ENCODE data around the gene MALT1.
"Not testable (repeated sequence)": the region's sequence is repeated elsewhere in the genome, so short reads cannot be mapped to it uniquely, and the experiment has no call there.

The MALT1 gene, protein sequence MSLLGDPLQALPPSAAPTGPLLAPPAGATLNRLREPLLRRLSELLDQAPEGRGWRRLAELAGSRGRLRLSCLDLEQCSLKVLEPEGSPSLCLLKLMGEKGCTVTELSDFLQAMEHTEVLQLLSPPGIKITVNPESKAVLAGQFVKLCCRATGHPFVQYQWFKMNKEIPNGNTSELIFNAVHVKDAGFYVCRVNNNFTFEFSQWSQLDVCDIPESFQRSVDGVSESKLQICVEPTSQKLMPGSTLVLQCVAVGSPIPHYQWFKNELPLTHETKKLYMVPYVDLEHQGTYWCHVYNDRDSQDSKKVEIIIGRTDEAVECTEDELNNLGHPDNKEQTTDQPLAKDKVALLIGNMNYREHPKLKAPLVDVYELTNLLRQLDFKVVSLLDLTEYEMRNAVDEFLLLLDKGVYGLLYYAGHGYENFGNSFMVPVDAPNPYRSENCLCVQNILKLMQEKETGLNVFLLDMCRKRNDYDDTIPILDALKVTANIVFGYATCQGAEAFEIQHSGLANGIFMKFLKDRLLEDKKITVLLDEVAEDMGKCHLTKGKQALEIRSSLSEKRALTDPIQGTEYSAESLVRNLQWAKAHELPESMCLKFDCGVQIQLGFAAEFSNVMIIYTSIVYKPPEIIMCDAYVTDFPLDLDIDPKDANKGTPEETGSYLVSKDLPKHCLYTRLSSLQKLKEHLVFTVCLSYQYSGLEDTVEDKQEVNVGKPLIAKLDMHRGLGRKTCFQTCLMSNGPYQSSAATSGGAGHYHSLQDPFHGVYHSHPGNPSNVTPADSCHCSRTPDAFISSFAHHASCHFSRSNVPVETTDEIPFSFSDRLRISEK

DNA sequence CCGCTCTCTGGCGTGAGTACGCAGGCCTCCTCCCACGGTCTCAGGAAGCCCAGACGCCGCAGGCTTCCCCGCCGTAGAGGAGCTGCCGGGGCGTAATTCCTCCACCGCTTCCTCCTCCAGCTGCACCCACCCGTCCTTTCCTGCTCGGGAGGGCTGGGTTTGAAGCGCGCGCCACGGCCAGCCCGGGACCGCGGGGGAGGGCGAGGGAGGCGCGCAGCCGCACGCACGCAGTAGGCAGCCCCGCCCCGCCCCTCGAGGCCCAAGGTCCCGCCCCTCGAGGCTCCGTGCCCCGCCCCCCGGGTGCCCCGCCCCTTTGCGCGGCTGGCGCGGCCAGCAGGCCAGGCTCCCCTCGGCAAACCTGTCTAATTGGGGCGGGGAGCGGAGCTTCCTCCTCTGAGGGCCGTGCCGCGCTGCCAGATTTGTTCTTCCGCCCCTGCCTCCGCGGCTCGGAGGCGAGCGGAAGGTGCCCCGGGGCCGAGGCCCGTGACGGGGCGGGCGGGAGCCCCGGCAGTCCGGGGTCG lies at the start of gene MALT1:
Gene MALT1 (plus strand): TSS at position 355 of the 521 bp plus-strand sequence. CDS start 179 bp downstream, outside the sequence.
- DNase-seq (ENCODE audit: low spot score) = peak; percentile 76

DNA sequence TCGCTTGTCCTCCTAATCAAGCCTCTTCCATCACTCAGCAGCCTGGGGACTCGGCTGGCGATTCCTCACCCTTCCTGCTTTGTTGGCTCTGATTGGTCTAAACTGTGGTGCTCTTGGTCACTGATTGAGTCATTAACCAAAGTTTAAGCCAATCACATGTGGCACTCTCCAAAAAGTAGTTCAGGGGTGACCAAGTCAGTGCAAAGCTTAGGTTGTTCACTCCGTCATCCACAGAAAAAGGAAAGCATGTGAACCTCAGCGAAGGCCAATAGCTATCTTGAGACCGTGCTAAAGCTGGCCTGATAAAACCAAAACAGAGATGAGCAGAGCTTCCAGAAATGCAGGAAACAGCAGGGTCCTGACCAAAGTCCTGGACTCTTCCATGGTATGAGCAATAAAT lies 47.3 kb upstream of the MALT1 start:
- DNase-seq (ENCODE audit: low spot score) = no peak

DNA sequence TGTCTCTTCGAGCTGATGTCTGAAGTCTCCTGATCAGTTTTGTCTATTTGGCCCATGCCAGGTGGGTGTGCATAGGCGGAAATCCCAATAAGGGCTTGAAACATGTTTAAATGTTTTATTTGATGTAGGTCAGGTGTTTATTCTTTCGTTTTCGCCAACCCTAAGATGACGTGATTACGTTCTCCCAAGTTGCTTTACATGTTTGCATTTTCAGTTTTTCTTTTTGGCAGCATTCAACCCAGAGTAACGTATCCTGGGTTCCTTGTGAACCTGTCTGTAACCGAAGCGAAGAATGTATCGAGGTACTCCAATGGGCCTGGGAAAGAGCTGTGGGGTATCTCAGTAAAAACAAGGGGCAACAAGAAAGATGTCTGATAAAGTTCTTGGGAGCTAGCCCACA lies 45.4 kb upstream of the MALT1 start:
- DNase-seq (ENCODE audit: low spot score) = no peak

DNA sequence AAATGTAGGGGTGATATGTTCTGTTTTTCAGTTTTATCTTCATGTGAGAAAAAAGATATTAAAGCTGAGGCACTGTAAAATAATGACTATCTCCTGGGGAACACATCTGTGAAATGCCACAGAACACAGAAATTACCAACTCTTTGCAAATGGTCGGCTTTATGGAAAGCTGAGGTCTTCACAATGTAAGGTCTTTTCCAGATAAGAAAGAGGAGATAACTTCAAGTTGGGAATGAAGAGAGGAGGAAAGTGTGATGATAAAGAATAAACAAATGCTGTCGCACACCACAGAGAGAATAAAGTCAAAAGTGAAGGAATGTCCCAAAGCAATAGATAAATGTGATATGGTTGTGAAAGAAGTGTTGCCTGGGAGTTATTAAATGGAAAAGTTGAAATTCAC lies 41.2 kb upstream of the MALT1 start:
- no peak for DNase-seq (ENCODE audit: low spot score)

DNA sequence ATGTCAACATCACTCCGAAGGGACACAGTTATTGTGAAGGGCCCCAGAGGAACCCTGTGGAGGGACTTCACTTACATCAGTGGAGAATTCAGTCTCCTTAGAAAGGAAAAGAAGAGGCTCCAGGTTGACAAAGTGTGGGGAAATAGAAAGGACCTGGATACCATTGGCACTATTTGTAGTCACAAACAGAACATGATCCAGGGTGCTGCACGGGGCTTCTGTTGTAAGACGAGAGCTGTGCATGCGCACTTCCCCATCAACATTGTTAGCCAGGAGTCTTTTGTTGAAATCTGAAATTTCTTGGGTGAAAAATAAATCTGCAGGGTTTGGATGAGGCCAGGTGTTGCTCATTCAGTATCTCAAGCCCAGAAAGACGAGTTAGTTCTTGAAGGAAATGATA lies 40.0 kb upstream of the MALT1 start:
- DNase-seq (ENCODE audit: low spot score) = no peak

DNA sequence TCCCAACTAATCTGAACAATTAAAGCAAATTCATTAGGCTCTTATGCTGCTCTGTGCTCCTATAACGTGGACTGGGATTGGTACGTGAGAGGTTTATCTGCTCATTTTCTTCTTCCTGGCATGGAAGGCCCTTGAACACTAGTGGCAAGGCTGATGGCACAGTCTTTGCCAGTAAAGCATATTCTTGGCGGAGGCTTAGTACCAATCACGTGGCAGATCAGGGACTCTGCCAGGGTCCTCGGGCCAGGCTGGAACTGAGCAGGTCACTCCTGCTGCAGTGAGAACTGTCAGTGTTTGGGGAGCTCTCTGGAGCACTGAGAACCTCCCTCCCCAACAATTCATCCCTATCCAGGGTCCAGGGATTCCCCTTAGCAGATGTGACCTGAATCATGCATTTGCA lies 38.7 kb upstream of the MALT1 start:
- DNase-seq (ENCODE audit: low spot score) = no peak

DNA sequence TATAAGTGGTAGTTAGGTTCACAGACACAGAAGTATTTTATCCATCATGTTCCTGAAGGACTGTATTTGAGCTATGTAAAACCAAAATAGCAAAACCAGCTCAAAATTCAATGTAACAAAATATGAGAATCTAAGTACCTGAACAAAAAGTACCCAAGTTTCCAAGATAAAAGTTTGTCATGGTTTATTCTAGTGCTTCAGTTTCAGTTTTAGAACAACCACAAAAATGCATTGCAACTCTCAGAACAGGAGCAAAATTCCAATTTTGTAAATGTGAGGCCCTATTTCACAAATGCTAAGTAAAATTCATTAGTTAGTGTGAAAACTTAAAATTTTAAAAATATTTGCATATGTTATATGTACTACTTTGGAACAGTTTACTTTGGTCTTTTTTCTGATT lies 37.4 kb upstream of the MALT1 start:
- DNase-seq (ENCODE audit: low spot score) = no peak

DNA sequence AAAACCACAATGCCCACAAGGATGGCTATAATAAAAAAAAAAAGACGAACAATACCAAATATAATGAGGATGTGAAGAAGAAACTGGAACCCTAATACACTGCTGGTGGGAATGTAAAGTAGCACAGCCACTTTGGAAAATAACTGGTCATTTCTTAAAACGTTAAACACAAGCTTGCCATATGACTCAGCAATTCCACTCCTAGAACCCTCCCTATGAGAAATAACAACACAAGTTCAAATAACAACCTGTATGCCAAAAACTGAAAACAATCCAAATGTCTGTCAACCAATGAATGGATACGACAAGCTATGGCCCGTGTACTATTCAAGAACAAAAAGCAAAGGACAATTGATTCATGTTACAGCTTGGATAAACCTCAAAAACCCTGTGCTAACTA lies 35.4 kb upstream of the MALT1 start:
- DNase-seq (ENCODE audit: low spot score) = no peak

DNA sequence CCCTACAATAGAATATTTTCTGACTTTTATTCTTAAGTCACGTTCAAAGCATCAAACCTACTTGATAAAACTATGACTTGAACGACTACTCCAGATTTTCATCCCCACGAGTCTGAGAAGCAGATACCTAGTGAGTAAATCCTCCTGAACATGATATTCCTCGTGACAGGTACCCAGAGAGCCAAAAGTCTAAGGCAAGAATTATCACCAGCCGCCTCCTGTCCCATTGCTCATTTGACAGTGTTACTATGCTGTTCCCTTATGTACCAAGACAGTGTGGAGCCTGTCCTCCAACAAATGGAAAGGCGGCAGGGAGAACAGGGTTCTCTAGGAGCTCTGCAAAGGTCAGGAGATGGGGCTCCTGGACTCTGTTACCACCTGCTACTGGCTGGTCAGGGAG lies 34.1 kb upstream of the MALT1 start:
- no peak for DNase-seq (ENCODE audit: low spot score)

DNA sequence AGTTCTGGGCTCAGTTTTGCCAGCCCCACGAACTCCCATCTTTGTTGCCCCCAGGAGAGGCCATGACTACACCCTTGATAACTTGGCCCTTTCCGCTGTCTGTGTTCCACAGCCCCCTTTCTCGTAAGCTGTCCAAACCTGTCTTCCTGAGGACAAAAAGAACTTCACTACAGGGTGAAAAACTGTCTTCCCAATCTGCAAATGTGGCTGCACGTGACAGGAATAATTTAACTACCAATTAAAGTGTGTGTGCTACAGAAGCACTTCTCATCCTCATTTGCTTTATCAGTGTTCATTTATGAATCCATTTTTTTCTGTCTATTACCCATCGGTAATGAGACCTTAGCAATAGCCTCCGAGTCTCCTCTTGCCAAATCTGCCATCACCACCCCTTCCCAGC lies 33.3 kb upstream of the MALT1 start:
- DNase-seq (ENCODE audit: low spot score) = no peak

DNA sequence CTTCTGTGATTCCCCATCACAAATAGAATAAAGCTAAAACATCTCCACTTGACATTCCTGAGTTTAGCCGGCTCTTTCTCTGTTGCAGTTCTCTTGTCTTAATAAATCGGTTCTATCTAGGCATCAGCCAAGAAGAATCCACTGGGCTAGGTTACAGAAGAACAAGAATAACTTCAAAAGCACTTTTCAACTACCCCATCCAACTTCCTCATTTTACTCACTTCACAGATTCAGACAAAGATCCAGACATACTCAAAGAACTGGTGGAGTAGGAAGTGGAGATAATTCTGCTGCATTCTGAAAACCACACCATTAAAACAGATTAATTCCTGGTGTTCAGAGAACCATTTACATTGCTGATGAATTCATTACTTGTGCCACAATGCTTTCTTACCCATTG lies 32.8 kb upstream of the MALT1 start:
- peak; percentile 70 for DNase-seq (ENCODE audit: low spot score)

DNA sequence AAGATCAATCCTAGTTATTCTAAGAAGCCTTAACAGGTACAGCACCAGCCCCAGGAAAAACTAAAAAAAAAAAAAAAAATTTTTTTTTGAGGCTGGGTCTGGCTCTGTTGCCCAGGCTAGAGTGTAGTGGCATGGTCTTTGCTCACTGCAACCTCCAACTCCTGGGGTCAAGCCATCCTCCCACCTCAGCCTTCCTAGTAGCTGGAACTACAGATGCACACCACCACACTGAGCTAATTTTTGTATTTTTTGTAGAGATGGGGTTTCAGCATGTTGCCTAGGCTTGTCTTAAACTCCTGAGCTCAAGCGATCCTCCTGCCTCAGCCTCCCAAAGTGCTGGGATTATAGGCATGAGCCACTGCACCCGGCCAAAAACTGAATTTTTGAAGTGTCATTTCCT lies 32.0 kb upstream of the MALT1 start:
- DNase-seq (ENCODE audit: low spot score) = no peak

DNA sequence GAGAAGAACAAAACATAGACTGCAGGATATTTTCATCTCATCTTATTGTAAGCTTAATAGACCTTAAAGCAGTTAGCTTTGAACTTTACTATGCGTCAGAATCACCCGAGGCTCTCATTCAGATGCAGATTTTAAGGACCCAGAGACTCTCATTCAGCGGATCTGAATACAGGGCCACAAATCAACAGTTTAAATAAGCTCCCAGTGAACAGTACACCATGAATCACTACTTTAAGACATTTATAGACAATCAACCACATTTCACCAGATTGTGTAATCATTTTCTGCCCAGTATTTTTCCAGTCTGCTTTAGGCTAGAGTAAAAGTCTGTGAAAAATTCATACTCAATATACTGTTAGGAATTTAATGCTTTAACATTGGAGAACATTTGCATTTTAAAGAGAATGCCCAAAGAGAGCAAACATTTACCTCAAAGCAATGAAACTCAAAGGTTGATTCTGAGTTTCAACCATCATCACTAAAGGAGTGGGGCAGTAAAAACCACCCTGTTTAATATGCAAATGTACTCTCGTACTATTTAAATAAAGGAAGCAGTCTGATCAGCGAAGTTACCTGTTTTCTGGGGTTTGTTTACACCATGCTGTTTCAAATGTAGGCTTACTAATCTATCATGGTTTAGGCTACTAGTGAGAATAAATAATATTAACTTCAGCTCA lies 31.4 kb upstream of the MALT1 start:
- DNase-seq (ENCODE audit: low spot score) = no peak

DNA sequence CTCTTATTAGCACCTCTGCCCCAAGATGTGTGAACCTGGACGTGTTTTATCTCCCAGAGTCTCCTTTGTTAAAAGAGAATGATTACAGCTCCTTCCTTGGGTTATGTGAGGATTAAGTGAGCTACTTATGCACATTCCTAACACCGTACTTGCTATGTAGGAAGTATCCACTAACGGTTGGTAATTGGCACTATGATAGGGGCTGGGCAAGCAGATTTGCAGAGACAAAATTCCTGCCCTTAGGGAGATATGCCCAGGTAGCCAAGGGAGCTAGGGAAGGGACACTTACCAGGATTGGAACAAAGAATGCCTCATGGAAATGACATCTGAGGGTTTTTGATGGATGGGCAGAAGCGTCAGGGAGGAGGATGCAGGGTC lies 30.8 kb upstream of the MALT1 start:
- DNase-seq (ENCODE audit: low spot score) = no peak

DNA sequence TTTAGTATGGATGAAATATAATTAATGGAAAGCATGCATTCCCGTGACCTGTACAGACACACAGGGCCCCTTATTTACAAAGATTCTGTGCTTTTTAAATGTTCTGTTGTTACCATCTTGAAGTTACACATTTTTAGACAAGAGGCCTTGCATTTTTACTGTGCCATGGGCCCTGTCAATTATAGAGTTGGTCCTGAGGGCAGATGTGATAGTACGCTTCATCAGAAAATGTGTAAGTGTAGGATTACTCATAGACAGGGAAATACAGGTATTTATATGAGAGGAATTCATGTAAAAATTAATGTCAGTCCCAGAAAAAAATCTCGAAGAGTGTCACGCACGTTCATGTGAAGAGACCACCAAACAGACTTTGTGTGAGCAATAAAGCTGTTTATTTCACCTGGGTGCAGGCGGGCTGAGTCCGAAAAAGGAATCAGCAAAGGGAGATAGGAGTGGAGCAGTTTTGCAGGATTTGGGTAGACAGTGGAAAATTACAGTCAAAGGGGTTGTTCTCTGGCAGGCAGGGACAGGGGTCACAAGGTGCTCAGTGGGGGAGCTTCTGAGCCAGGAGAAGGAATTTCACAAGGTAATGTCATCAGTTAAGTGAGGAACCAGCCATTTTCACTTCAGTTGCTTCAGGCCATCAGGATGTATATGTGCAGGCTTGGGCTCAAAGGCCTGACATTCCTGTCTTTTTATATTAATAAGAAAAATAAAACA lies 30.2 kb upstream of the MALT1 start:
- no peak for DNase-seq (ENCODE audit: low spot score)

DNA sequence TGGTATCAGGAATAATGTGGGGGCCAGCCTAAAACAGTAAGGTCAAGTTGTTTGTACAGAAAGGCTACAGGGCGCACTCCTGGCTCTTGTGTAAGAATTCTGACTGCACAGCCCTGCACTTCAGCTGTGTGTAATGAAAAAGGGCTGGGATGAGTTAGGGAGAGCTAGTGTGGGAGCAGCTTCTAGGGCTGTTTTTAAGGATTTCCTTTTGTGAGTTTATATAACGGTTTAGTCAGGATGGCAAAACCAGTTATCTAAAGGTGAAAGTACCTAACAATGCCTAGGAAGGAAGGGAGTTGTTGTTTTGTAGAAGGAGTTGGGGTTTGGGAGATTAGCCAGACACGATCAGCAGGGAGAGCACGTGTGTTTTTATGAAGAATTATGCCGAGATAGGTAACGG lies 27.7 kb upstream of the MALT1 start:
- not testable (repeated sequence) for DNase-seq (ENCODE audit: low spot score)

DNA sequence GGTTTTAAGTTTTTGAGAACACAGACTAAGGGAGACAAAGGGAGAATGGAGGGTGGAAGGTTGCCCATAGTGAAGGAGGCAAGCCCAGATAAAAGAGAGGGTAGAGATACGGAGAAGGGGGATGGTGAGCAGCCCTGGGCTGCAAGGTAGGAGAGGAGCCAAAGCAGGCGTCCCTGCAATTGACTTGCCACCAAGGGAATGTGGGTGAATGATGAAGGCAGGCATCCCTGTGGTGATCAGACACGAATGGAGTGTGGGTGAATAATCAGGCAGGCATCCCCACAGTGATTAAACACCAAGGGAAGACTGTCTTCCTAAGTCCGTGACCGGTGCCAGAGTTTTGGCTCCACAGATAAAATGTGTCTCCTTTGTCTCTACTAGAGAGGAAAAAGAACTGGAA lies 25.9 kb upstream of the MALT1 start:
- no peak for DNase-seq (ENCODE audit: low spot score)

DNA sequence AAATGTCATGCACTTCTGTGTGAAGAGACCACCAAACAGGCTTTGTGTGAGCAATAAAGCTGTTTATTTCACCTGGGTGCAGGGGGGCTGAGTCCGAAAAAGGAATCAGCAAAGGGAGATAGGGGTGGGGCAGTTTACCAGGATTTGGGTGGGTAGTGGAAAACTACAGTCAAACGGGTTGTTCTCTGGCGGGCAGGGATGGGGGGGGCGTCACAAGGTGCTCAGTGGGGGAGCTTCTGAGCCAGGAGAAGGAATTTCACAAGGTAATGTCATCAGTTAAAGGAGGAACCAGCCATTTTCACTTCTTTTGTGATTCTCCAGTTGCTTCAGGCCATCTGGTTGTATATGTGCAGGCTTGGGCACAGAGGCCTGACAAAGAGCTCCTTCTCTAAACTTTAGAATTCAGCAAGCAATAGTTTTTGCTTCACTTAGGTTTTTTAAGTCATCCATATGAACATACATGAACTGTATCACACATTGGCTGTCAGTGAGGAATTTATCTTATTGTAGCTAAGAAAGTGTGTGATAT lies 24.9 kb upstream of the MALT1 start:
- no peak for DNase-seq (ENCODE audit: low spot score)

DNA sequence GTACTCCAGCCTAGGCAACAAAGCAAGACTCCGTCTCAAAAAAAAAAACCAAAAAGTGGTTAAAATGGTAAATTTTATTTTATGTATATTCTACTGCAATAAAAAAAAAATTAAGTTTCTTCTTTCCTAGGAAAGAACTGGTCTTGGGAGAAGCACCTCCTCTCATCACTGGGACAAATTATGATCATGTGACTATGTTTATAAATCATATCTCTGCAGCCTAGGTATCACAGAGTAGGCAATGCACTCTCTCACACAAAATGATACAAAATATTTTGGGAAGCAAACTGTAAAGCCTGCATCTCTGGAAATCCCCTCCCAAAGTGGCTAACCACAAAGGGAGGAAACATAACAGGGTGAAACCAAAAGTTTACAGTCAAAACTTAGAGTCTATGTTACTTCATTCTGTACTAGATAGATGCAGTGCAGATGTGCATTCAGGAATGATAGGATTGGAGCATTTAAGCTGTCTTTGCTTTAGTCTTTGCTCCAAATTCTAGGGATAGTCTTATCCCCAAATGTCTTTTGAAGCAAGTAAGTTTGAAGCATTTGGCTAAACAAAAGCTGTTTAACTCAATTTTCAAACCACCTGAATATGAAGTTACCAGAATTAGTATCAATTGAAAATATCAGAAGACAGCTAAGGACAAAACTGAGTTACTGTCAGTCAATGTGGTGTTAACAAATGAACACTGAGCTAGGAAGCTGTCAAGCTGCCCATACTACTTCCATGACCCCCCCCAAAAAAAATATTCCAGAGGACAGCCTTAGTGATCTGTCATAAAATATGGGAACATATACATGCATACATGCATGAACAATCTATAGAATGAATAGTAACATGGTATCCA lies 21.1 kb upstream of the MALT1 start:
- DNase-seq (ENCODE audit: low spot score) = no peak

DNA sequence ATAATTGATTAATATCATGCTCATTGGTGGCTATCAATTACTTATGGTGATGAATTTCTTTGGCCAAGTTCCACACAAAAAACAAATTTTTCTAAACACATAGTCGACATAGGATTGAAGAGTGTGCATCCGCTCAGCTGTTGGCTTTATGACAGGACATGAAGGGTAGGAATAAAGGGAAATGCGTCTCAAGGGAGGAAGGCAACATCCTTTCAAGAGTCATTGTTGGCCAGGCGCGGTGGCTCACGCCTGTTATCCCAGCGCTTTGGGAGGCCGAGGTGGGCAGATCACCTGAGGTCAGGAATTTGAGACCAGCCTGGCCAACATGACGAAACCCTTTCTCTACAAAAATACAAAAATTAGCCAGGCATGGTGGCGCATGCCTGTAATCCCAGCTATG lies 20.4 kb upstream of the MALT1 start:
- DNase-seq (ENCODE audit: low spot score) = not testable (repeated sequence)

Data from pons (tissue), 1 donor.